NCI-H146 (cell line): ENCODE results near the gene TNNT3.

ENCODE experiments used
- DNase-seq: peaks from one replicate; lab custom pipeline; 2025; lab: John Stamatoyannopoulos, UW

Gene TNNT3

DNA sequence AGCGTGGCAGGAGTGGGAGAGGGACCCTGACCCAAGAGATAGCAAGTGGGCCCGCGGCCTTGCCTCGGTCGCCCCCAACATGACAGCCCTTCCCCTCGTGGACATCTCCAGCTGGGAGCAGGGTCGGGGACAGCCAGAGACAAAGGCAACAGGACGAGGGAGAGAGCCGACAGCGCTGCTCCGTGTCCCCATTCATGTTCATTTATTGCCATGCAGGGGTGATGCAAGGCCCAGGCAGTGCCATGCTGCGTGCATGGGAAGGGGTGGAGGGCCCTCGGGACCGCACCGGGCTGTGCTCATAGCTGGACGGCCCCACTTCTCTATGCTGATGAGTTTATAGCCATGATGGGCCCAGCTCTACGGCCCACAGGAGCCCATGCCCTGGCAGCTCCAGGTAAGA is 40.3 kb downstream of the TNNT3 start:
- no peak for DNase-seq

- DNase-seq, result no peak
These were observed 44.4 kb downstream of the TNNT3 start for GRCh38 chr11:1963864-1964263.

DNA sequence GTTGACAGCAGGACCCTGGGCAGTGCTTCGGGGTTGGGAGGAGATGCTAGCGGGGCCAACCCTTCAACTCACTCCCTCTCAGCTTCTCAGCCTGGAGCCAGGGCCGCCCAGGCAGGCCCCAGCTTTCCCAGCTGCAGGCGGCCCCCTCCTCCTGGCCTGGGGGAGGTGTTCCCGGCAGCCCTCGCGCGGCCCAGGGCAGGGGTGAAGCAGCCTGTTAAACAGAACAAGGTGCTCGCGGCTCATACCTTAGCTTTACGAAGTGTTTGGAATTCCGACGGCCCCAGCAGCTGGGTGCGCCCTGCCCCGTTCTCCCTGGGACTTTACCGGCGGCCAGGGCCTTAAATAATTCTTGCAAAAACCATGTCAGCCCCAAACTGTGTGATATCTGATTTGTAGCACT is 44.8 kb downstream of the TNNT3 start:
- no peak for DNase-seq

GRCh38 chr11:1964955-1965354 is 45.5 kb downstream of the TNNT3 start:
- no peak for DNase-seq

DNA sequence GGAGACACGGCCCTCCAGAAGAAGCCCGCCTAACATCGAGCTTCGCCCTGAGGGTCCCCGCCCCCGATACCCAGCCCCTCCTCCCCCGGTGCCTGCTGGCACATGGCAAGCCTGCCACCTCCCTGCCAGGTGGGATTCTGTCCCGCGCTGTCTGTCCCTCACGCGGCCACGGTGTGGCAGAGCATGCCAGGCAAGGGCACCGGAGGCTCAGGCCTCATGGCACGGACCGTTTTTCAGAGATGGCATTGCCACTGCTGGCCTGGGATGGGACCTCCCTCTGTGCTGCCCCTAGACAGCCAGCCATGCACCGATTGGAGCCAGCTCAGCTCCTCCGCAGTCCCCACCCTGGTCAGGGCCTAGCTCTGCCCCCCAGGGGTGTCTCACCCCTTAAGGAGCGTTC is 47.0 kb downstream of the TNNT3 start:
- DNase-seq, result no peak

- DNase-seq, result no peak
These were observed 48.2 kb downstream of the TNNT3 start for GRCh38 chr11:1967641-1968225.

- no peak for DNase-seq
These were observed 49.0 kb downstream of the TNNT3 start for GRCh38 chr11:1968454-1969002.

GRCh38 chr11:1969035-1969434 is 49.5 kb downstream of the TNNT3 start:
- no peak for DNase-seq

DNA sequence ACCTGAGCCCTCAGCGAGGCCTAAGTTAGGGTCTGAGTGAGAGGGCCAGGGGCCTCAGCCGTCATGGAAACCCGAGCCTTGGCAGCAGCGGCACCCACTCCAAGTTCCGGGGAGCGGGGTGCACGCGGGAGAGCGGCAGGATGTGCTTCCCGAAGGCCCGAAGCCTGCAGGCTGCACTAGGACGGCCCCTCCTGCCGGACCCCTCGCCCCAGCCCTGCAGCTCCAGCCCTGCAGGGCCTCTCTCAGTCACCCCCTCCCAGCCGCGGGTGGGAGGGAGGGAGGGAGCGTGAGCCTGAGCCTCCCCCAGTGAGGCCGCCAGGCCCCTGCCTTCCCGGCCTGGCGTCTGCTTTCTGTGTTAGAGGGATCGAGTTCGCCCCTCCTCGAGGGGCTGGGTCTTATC is 50.3 kb downstream of the TNNT3 start:
- DNase-seq, result no peak

DNA sequence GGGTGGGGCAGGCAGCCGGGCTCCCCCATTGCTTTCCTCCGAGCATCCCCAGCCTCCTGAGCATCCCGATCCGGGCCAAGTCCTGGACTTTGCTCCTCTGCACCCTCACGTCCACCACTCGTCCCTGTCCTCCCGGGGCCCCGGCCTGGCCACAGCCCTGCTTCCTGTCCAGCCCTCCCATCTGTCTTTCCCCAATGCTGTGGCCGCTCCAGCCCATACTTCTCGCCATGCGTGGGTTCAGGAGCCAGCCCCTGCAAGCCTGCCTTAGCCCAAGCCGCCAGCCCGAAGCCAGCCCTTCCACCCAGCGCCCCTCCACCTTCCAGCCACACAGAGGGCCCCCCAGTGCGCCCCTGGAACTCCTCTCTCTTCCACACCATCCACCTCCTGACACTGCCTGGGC is 51.5 kb downstream of the TNNT3 start:
- no peak for DNase-seq

DNA sequence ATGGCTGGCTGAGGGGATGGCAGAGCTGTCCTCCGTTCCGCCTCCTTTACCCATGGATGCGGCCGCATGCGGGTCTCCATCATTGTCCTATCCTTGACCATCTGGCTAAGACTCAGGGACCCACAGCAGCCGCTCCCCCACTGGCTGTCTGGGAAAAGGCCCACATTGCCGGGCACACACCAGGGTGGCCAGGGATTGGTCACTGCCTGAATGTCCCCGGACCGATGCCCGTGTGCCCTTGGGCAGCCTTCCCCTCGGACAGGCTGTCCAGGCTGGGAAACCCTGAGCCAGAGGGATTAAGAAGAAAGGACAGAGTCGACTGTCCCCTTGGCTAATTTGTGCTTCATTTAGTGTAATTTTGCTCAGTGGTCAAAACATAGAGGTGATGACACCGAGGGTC is 55.7 kb downstream of the TNNT3 start:
- no peak for DNase-seq

- no peak for DNase-seq
These were observed 59.4 kb downstream of the TNNT3 start for GRCh38 chr11:1978720-1979473.

DNA sequence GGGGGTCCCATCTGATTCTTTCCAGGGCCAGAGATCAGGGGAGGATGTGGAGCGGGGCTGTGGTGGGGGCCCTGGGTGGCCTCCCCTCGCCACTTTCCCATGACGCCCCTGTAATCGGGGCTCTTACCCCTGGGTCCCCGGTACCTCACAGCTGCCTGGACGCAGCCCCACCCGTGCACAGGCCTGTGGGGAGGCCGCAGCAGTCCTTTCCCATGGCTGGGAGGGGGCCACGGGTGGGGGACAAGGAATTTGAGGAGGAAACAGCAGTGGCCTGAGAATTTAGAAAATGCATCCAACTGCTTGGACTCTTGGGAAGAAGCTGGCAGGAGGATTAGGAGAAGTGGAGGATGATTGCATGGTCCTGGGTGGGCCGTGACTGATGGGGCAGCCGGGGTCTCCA is 60.1 kb downstream of the TNNT3 start:
- no peak for DNase-seq

GRCh38 chr11:1982873-1983600 is 63.5 kb downstream of the TNNT3 start:
- DNase-seq, result no peak

DNA sequence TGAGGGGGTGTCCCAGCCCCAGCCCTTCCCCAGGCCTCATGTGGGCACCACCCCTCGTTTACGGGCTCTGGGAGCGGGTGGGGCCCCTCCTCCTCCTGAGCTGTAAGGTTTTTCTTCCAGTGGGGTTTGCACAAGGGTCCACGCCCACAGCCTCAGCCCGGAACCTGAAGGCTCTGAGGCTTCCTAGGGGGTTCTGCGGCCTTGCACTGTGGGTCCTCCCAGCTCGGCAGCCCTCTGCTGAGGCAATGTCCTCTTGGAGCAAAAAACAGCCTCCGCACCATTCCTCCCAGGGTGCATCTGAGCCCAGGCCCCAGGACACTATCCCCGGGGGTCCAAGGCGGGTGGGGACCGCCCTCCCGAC is 64.1 kb downstream of the TNNT3 start:
- no peak for DNase-seq

DNA sequence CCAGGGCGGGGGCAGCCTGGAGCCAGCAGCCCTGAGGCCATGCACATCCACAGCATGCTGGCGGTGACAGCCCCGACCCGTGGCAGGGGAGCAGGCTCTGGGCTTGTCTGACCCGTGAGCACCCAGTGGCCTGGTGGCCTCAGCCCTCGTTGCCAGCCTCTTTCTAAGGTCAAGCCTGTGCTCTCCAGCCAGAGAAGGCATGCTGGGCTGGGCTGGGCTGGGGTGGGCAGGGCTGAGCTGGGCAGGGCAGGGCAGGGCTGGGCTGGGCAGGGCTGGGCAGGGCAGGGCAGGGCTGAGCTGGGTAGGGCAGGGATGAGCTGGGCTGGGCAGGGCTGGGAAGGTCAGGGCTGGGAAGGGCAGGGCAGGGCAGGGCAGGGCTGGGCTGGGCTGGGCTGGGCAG is 67.5 kb downstream of the TNNT3 start:
- DNase-seq, result no peak

- DNase-seq, result no peak
These were observed 68.7 kb downstream of the TNNT3 start for GRCh38 chr11:1988174-1988573.
